Dedifferentiated amniotic fluid mesenchymal stem cell (primary cell): ENCODE results near the gene IGFN1.
"Not testable (repeated sequence)": the region's sequence is repeated elsewhere in the genome, so short reads cannot be mapped to it uniquely, and the experiment has no call there.

Experiments used
- DNase-seq: peaks from one replicate; pipeline ENCODE4 v3.0.0-alpha.2; 2016; ENCODE audit errors: extremely low spot score

IGFN1 gene

GRCh38 chr1:201190624-201191051 lies at the start of gene IGFN1:
Gene IGFN1 (plus strand): TSS chr1:201190824. CDS start chr1:201193294, 2,470 bp downstream.
- DNase-seq, result no peak

DNA sequence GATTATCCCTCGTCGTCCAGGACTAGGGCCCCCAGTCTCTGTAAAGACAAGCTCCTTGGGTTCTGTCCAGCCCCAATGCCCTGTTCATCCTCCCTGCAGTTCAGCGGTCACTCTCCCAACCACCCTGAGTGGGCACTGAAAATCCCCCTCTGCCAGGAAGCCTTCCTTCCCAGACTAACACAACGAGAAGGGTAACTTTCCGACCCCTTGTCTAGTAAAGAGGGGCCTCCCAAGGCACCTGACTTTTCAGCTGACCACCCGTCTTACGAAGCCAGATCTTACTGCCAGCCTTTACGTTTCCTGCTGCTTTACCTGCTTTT lies 49.7 kb upstream of the IGFN1 start:
- no peak for DNase-seq

DNA sequence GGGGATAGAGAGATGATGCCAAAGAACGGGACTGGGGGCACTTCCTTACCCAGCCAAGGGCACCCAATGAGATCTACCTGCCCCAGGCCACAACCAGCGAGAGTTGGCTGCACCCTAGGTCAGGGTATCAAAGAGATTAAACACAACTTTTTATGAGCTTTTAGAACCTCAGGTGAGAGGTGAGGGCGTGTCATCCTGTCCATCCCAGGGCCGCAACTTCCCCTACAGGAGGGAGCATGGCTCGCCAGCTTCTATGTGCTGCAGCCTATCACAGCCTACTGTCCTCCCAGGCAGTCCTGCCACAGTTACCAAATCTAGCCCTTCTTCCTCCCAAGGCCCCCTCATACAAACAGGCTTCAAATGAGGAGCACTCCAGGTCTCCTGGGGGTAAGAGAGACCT lies 49.2 kb upstream of the IGFN1 start:
- no peak for DNase-seq

- DNase-seq, result no peak
Measured at GRCh38 chr1:201142011-201142848, 48.4 kb upstream of the IGFN1 start.

DNA sequence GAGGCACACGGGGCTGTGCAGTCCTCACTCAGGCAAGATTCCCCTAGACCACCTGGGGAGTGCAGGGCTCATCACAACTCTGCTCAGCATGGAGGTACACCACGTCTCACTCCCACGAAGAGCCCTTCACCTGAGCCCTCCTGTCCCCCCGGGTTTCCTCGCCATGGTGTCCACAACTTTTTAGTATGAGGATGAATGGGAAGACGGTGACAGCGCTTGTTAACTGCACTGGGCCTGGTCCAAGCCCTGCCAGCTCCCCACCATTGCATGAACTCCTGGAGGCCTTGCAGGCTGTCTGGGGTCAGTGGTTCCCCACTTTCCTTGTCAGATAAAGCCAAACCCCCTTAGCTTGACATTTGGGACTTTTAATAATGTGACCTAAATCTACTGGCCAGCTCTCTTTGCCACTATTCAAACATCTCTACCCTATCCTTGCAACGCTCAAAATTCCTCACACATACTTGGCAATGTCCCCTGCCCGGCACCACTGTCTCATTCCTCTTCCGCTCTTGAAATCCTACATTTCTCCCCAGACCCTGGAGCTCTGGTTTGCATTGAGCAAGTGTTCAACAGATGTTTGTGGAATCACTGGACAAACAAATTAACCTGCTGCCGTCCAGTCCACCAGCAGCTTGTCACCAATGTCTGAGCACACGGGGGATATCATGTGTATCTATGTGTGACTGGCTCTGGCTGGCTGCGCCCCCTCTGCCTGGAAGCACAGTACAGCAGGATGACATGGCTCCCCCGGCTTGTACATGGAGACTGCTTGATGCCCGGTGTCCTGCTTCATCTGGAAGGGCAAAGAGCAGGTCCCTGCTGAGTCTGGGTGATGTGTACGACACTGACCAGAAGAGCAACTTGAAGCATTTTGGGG lies 47.5 kb upstream of the IGFN1 start:
- DNase-seq, result no peak

- DNase-seq, result no peak
Measured at GRCh38 chr1:201143726-201144635, 46.6 kb upstream of the IGFN1 start.

DNA sequence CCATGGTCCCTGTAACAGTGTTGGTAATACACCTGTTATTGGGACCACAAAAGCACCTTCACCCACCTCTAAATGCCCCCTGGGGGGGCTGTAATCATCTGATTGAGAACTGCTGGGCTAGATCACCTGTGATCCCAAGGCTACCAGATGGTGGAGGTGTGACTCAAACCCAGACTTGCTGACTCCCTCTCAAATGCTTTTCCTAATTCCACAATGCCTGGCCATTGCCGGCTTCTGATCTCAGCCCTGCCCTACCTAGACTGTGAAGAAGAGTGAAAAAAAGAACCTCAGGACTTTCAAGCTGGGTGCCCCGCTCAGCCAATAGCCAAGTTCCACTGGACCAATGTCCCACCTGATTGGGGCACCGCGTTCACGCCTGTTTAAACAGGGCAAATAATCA lies 45.9 kb upstream of the IGFN1 start:
- DNase-seq, result no peak

DNA sequence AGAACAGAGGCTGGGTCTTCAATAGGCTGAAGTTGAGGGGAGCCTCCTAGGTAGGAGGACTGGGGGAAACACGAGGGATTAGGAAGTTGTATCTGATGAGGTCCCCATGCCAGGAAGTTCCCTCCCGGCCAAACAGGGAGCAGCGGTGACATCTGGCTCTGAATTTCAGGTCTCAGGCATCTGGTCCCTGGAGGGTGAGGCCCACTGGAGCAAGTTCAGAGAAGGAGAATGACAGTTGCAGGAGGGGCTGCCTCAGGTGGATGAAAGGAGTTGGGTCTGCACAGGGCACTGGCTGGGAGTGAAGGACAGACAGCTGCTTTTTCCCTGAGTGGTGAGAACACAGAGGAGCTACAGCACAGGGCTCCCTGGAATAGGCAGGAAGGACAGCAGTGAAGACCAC lies 45.5 kb upstream of the IGFN1 start:
- DNase-seq, result no peak

GRCh38 chr1:201145816-201146215 lies 44.8 kb upstream of the IGFN1 start:
- DNase-seq, result no peak

- no peak for DNase-seq
Measured at GRCh38 chr1:201146626-201147390, 43.8 kb upstream of the IGFN1 start.

- DNase-seq, result no peak
Measured at GRCh38 chr1:201147396-201148015, 43.1 kb upstream of the IGFN1 start.

GRCh38 chr1:201149400-201149799 lies 41.2 kb upstream of the IGFN1 start:
- DNase-seq, result no peak

DNA sequence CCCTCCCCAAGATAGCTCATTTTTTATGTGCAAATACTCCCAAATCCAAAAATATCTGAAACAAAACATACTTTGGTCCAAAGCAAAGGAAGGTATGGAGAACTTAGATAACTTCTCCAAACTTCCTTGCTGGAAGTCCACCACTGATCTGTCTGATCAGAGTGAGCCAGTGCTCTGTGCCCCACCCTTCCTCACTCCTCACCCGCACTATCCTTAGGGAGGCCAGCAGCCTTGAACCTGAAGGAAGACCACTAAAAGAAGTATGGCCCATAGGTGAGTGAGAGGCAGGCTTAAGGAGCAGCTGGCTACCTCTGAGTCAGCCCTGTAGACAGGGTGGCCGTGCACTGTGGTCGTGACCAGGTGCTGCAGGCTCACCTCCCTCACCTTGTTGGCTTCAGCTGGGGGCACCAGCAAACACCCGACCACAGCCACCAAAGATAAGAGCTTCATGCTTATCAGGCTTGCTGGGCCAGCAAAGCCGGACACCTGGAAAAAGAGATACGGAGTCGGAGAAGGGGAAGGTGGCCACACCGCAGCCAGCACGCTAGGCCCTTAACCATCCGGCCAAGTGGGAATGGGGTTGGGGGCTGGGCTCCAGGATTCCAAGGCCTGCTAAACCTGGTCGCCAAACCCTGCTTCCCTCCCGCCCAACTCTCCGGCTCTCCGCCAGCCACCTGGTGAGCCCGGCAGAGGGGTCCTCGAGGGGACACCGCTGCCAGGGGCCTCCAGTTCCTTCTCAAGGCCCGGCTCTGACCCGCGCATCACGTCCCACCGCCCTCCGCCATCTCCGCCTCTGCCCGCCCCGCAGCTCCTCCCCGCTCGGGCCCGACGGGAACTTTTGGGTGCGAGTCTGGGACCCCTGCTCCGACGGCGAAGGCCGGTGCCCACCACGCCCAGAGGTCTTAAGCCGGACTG lies 36.9 kb upstream of the IGFN1 start:
- no peak for DNase-seq

DNA sequence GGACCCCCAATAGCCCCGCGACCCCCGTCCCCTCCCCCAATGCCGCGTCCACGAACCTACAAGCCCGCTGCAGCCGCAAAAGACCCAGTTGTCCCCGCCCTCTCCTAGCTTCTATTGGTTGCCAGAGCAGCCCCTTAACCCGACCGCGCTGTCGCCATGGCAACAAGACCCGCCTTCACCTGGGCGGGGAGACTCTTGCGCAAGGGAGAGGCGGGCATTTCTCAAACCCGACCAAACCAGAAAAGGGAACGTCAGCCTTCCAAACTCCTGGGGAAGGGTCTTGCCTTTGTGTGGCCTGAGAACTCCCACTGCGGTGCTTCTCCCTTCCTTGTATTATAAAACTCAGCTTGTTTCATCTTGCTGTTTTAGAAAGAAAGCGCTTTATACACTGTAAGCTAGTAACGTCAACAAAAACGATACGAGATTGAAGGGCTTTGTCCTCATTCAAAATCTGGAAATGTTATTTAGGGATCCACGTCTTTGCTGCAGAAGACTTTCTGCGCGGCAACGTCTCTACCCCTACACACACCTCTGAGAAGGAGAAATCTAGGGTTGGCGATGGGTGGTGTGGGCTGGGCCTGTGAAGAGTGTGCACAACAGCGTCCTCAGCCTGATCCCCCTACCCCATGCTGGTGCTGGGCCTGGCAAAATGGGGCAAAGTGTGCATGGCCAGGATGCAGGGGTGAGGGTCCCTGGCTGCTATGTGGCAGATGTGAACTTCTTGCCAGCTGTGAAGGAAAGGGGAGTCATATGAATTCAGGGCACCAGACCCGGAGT lies 36.0 kb upstream of the IGFN1 start, which contains the start of gene TMEM9:
TSS of gene TMEM9 (minus strand) at position 86 of the 777 bp plus-strand sequence. CDS start 551 bp downstream, outside the sequence.
- DNase-seq, result peak; percentile 93

DNA sequence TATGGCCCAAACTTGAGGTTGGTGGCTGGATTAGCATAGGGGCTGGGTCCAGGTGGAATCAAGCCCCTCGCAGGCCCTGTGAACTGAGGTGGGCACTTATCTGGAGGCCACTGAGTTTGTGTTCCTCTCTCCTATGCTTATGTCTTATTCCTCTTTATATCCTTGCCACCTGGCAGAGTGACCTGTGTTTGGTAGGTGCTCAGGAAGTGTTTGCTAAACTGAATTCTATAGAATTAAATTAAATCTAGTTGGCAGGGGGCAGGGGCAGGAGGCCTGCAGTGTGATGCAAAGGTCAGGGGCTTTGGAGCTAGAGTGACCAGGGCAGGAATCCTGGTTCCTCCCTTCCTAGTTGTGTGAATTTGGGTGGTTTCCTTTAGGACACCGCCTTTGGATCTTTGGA lies 35.3 kb upstream of the IGFN1 start:
- no peak for DNase-seq

DNA sequence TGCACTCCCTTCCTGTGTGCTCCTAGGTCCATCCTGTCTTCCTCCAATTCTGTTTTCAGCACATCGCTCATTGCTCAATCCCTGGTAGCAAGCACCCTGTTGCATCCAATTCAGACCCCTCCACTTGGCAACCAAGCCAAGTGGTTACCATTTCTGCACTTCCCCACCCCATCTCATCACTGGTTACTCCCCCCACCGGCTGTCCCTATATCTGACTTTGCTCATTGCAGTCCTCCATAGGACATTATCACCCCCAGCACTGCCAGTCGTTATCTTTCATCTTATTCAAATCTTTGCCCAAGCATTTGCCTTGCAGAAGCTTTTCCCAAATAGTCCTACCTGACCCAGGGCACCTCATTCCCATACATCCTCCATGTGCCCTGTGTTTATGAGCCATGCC lies 34.3 kb upstream of the IGFN1 start:
- no peak for DNase-seq

DNA sequence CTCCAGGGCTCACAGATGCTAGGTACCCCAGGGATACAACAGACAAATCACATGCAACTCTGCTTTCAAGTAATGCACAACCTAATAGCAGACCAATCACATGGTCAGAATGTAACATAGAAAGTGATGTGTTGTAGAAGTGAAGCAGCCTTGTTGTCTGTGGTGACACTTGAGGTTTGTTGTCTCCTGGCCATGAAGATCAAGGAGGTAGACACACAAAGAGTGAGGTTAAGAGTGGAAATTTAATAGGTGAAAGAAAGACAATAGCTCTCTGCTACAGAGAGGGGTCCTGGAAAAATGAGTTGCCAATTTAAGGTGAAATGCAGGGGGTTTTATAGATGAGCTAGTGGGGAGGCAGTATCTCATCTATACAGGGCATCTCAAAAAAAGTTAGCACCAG lies 33.8 kb upstream of the IGFN1 start:
- no peak for DNase-seq

- DNase-seq, result no peak
Measured at GRCh38 chr1:201157949-201158348, 32.7 kb upstream of the IGFN1 start.

- not testable (repeated sequence) for DNase-seq
Measured at GRCh38 chr1:201163036-201163435, 27.6 kb upstream of the IGFN1 start.
